ENCODE data around the gene TAB2. TPM values are rescaled to one million over a fixed set of nuclear protein-coding genes. Genes with fewer than 3 reads are reported as not detected.

TAB2 gene
- total RNA-seq, 4 donors from 2014 or later: 32.5 to 71.4 (median 43.8) TPM

- DNase-seq (ENCODE audit: low spot score in 2 of 2): no peak
- intact Hi-C loops (cut with DNase I; ENCODE audit: low total_unique reads): no loop called here
- no peak overlapping the region for H3K4me3 ChIP-seq (ENCODE audit: low read depth, poor library complexity, severe bottlenecking)
- TF ChIP-seq, protein P1, sequence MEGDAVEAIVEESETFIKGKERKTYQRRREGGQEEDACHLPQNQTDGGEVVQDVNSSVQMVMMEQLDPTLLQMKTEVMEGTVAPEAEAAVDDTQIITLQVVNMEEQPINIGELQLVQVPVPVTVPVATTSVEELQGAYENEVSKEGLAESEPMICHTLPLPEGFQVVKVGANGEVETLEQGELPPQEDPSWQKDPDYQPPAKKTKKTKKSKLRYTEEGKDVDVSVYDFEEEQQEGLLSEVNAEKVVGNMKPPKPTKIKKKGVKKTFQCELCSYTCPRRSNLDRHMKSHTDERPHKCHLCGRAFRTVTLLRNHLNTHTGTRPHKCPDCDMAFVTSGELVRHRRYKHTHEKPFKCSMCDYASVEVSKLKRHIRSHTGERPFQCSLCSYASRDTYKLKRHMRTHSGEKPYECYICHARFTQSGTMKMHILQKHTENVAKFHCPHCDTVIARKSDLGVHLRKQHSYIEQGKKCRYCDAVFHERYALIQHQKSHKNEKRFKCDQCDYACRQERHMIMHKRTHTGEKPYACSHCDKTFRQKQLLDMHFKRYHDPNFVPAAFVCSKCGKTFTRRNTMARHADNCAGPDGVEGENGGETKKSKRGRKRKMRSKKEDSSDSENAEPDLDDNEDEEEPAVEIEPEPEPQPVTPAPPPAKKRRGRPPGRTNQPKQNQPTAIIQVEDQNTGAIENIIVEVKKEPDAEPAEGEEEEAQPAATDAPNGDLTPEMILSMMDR (IDR thresholded peaks at IDR 0.05): no peak
- TF ChIP-seq POLR2A (IDR thresholded peaks at IDR 0.05): no peak
- 95 to 97% methylated on average over 3 of the region's 3 CpGs for WGBS, 2 donors
These were observed 62.5 kb downstream of the TAB2 start for GRCh38 chr6:149379977-149380376.

GRCh38 chr6:149380523-149380922 lies 63.0 kb downstream of the TAB2 start:
- H3K4me3 ChIP-seq (ENCODE audit: low read depth, poor library complexity, severe bottlenecking): no peak overlapping the region
- no peak for TF ChIP-seq POLR2A (IDR thresholded peaks at IDR 0.05)
- TF ChIP-seq, protein P1 (IDR thresholded peaks at IDR 0.05): no peak

GRCh38 chr6:149383371-149383770 lies 65.9 kb downstream of the TAB2 start:
- TF ChIP-seq, protein P1 (IDR thresholded peaks at IDR 0.05): no peak
- no peak for TF ChIP-seq POLR2A (IDR thresholded peaks at IDR 0.05)
- no peak for DNase-seq (ENCODE audit: low spot score in 2 of 2)
- WGBS, 2 donors: 90 to 92% methylated on average over 4 of the region's 4 CpGs
- no peak overlapping the region for H3K4me3 ChIP-seq (ENCODE audit: low read depth, poor library complexity, severe bottlenecking)
- intact Hi-C loops (cut with DNase I; ENCODE audit: low total_unique reads): no loop called here

More at GRCh38 chr6:149380523-149380922, 63.0 kb downstream of the TAB2 start:
- intact Hi-C loops (cut with DNase I; ENCODE audit: low total_unique reads): no loop called here
- no peak for DNase-seq (ENCODE audit: low spot score in 2 of 2)

DNA sequence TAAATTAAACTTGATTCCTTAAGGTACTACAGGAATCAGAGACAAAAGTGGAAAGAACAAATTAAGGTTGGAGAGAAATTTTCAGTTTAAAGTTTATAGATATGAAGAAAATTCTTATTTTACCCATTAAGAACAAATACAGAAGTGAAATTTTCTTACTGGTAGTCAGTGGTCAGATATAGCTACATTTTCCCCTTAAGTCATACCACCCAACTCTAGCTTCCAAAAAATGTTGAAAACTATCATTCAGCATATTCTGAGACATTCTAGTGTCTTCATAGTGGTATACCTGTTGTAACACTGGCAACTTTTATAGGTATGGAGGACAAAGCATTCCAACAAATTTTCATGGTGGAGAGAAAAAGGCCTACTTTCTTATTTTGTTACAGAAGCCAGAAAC lies 67.0 kb downstream of the TAB2 start:
- intact Hi-C loops (cut with DNase I; ENCODE audit: low total_unique reads): no loop called here
- no peak overlapping the region for H3K4me3 ChIP-seq (ENCODE audit: low read depth, poor library complexity, severe bottlenecking)
- DNase-seq (ENCODE audit: low spot score in 2 of 2): no peak
- TF ChIP-seq POLR2A (IDR thresholded peaks at IDR 0.05): no peak
- TF ChIP-seq, protein P1 (IDR thresholded peaks at IDR 0.05): no peak

GRCh38 chr6:149385998-149386646 lies 68.6 kb downstream of the TAB2 start:
- no peak overlapping the region for H3K4me3 ChIP-seq (ENCODE audit: low read depth, poor library complexity, severe bottlenecking)
- intact Hi-C loops (cut with DNase I; ENCODE audit: low total_unique reads): no loop called here
- no peak for TF ChIP-seq POLR2A (IDR thresholded peaks at IDR 0.05)
- WGBS, 2 donors: 95 to 96% methylated on average over 5 of the region's 5 CpGs
- DNase-seq (ENCODE audit: low spot score in 2 of 2): no peak

GRCh38 chr6:149387779-149388512 lies 70.4 kb downstream of the TAB2 start:
- no peak overlapping the region for H3K4me3 ChIP-seq (ENCODE audit: low read depth, poor library complexity, severe bottlenecking)
- TF ChIP-seq POLR2A (IDR thresholded peaks at IDR 0.05): no peak
- TF ChIP-seq, protein P1 (IDR thresholded peaks at IDR 0.05): no peak
- 54 to 57% methylated on average over 1 of the region's 1 CpG for WGBS, 2 donors
- no peak for DNase-seq (ENCODE audit: low spot score in 2 of 2)
- intact Hi-C loops (cut with DNase I; ENCODE audit: low total_unique reads): no loop called here
